HG03571 (cell line): ENCODE data around the gene STARD3.

Source experiments
- ATAC-seq: cut with Tn5 transposase; IDR thresholded peaks from one replicate; pipeline ENCODE4 v1.9.1; 2021; ENCODE audit not compliant: unreplicated experiment

The STARD3 gene

GRCh38 chr17:39634384-39634871 is 2.5 kb upstream of the STARD3 start:
- ATAC-seq = no peak

DNA sequence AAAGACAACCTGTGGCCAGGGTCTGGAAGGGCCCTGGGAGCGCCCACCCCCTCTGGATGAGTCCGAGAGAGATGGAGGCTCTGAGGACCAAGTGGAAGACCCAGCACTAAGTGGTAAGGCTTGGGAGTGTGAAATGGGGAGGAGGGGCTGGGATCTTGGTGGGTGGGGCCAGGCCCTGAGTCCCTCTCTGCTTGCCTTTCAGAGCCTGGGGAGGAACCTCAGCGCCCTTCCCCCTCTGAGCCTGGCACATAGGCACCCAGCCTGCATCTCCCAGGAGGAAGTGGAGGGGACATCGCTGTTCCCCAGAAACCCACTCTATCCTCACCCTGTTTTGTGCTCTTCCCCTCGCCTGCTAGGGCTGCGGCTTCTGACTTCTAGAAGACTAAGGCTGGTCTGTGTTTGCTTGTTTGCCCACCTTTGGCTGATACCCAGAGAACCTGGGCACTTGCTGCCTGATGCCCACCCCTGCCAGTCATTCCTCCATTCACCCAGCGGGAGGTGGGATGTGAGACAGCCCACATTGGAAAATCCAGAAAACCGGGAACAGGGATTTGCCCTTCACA is 1.2 kb upstream of the STARD3 start:
- ATAC-seq = no peak

DNA sequence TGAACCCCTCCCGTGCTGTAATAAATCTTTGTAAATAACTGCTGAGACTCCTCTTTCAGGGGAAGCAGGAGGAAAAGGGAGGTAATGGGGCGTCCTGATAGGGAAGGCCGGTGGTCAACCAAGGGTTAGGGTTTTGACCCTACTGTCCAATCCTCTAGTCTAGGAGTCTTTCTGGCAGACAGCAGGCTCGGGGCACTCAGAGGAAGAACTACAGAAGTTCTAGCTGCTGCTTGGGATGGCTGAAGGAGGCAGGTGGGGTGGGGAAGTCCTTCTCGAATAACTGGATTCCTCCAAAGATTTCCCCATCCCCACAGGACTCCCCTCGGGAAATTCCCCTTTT is 387 bp upstream of the STARD3 start:
- ATAC-seq = no peak

DNA sequence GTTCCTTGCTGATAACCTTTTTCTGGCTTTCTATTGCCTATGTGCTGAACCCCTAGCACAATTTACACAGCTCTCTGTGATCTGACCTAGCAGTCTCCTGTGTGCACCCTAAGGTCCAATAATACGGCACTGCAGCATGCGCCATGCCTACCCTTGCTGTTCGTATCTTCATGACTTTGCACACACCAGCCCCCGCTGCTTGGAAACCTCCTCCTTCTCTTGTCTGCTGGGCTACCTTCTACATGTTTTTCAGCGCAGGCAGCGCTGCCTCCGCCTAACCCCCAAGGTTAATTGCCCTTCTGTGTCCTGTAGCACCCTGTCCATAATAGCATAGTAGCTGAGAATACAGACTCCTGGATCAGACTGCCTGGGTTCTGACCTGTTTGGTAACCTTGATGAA is 1.4 kb downstream of the STARD3 start:
- no peak for ATAC-seq

DNA sequence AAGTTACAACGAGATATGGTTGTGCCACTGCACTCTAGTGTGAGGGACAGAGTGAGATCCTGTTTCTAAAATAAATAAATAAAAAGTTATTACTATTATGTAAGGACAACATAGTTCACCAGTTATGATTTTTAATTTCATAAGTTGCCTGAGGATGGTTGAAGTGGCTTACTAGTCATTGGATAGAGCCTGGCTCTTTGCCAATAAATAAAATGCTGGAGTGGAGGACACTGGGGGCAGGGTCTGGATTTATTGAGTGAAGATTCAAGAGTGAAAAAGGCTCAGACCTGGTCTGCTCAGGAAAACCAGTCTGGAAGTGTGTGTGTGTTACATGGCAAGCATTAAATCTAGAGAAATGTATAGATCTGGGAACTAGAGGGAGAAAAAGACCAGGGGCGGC is 2.1 kb downstream of the STARD3 start:
- ATAC-seq = no peak

GRCh38 chr17:39639566-39640458 is 2.9 kb downstream of the STARD3 start:
- ATAC-seq = no peak

GRCh38 chr17:39640591-39641031 is 3.7 kb downstream of the STARD3 start:
- ATAC-seq = no peak

DNA sequence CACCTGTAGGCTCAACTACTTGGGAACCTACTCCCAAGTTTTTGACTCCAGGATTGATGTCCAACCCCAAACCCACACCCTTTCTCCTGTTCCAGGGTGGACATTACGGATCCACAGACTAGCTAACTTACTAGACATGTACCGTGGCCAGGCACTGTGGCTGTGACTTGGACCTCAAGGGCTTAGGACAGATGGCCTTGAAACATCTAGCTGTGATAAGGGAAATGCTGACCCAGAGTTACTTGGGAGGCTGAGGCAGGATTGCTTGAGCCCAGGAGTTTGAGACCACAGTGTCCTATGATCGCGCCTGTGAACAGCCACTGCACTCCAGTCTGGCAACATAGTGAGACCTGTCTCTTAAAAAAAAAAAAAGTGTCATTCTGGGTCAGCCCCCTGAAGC is 4.2 kb downstream of the STARD3 start:
- ATAC-seq = no peak

GRCh38 chr17:39641883-39642282 is 4.9 kb downstream of the STARD3 start:
- no peak for ATAC-seq

DNA sequence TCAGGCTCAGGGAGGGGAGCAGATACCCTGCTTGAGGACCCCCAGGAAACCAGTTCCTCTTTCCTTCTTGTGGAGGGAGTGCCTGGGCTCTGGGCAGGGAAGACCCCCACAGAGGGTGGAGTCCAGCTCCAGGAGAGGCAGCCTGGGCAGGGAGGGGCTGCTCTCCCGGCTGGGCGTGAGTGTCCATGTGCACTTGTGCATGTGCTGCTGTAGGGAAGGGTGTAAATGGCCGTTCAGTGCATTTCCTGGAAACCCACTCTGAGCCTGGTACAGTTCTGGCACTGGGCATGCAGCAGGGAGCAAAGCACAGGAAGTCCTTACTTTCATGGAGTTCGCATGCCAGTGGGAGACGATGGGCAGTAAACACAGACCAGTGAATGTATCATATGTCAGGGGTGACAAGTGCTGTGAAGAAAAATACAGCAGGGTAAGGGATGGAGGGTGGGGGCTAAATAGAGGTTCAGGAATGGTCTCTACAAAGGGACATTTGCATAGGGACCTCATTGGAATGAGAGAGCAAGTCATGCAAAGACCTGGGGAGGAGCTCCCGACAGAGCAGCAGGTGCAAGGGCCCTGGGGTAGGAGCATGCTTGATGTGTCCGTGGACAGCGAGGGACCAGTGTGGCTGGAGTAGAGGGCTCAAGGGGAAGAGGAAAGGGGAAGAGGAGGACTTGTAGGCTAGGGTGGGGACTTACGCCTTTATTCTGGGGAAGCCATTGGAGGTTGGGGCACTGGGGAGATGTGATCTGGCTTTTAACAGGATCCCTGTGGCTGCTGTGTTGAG is 5.5 kb downstream of the STARD3 start:
- no peak for ATAC-seq

GRCh38 chr17:39643271-39643670 is 6.3 kb downstream of the STARD3 start:
- no peak for ATAC-seq

DNA sequence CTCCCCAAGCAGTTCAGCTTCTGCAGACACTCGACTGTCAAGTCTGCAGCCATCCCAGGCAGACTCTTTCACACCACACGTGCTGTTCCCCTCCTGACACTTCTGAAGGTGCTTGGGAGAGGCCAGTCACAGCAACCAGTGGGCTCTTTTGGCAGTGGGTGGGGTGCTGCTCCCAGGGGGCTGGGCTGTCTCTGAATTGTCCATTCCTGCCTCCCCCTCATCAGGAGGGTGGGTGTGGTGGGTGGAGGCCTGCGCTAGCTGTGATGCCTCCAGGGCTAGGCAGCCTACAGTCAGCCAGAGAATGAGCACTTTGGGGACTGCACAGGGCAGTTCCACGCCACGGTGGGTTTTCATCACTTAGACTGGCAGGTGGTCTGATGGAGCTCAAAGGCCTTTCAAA is 10.3 kb downstream of the STARD3 start:
- no peak for ATAC-seq

- ATAC-seq = no peak
Observed at GRCh38 chr17:39648616-39649366, 11.8 kb downstream of the STARD3 start.

DNA sequence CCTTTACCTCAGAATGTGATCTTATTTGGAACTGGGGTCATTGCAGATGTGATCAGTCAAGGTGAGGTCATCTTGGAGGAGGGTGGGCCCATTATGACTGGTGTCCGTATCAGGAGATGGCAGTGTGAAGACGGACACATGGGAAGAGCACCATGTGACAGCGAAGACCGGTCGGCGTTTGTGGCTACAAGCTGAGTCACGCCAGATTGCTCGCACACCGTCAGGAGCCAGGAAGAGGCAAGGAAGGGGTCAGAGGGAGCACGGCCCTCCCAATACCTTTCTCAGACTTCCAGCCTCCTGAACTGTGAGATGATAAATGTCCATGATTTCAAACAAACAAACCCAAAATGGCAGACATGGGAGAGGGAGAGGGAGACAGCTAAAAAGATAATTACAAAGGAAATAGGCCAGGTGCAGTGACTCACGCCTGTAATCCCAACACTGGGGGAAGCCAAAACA is 13.2 kb downstream of the STARD3 start:
- no peak for ATAC-seq

DNA sequence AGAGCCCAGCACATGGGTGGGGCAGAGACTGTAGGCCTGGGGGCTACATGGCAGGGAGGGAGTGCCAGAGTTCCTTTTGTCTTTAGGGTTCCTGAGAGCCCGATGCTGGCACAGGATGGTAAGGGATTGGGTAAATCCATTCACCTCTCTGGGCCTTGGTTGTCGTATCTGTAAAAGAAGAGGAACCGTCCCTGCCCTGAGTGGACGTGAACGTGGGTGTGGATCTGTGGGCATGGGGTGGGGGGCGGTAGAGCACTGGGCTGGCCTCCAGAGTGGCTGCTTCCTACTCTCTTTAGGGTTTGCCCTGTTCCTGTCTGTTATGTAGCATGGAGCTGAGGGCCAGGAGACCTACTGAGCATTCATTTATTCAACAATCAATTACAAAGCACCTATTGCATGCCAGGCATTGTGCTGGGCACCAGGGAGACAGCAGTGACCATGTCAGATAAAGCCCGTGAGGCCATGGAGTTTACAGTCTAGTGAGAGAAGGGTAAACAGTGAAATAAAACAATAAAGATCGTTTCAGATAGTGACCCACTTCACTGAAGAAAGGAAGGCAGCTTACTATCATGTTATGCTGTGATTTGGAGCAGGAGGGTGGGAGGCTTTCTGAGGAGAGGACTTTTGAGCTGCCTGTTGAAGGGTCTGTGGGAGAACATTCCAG is 15.1 kb downstream of the STARD3 start:
- ATAC-seq = no peak

DNA sequence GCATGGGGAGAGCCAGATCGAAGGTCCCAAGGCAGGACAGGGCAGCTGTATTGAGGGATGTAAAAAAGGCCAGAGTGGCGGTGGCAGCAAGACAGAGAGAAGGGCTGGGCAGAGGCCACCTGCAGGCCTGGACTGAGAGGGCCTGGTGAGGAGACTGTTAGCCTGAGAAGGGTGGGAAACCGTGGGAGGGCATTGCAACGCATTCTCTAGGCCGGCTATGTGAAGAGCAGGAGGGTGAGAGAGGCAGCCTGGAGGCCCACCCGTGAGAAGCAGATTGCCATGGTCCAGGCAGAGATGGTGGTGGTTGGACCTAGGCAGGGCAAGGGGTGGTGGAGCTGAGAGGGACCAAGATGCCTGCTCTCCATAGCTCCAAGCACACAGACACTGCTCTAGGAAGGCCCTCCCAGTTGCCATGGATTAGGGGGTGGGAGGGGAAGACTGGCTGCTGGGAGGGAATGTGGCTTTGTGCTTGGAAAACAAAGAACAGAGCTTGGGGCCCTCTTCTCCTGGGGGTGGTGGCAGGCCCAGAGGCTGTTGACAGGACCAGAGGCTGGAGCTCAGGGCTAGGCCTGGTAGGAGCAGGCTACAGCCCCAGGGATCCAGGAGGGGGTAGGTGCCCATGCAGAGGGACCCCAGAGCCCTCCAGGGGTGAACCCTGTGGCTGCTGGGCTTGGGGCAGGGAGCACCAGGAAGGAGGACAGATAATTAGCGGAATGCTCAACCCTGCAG is 15.8 kb downstream of the STARD3 start:
- ATAC-seq = no peak

DNA sequence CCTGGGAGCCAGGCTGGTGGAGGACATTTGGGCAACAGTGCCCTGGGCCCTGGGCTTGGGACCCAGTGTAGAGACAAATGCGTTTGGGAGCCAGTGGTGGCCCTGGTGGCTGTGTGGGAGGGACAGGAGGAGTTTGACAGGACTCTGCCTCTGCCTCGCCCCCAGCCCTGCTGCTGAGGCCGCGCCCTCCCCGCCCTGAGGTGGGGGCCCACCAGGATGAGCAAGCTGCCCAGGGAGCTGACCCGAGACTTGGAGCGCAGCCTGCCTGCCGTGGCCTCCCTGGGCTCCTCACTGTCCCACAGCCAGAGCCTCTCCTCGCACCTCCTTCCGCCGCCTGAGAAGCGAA is 16.3 kb downstream of the STARD3 start:
- ATAC-seq = no peak

DNA sequence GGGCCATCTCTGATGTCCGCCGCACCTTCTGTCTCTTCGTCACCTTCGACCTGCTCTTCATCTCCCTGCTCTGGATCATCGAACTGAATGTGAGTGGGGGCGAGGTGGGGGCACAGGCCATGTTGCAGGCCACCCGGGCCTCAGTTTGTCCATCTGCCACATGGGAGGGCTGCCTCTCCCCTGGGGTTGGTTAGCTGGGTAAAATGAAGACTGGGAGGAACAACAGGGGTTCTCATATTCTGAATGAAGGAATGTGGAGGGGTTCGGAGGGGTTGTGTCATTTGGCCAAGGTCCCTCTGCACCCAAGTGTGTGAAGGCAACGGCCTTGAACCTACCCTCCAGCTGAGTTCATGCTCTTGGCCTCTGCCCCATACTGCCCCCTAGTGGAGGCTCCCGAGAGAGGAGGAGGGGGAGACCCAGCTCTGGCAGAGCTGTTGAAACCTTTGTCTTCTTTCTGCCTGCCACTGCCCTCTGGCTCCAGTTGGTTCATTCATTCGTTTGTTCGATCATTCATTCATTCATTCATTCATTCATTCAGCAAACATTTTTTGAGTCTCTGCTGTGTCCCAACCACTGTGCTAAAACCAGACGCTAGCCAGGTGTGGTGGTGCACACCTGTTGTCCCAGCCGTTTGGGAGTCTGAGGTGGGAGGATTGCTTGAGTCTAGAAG is 16.9 kb downstream of the STARD3 start:
- ATAC-seq = no peak

GRCh38 chr17:39655105-39655504 is 18.2 kb downstream of the STARD3 start:
- ATAC-seq = no peak
